Thyroid gland (tissue), 4 donors: ENCODE measurements around the gene ATG14. TPM values are rescaled to one million over a fixed set of nuclear protein-coding genes. Genes with fewer than 3 reads are reported as not detected.
A peak's percentile ranks its signal among the peaks of the same experiment; 100 is the strongest.

ENCODE experiments used
- DNase-seq, 2 donors: peaks; one replicate each; pipeline ENCODE4 v3.0.0-alpha.2; 2019
- H3K27ac ChIP-seq, 3 donors: fragments of 200-600 bp; sonication (generic); 1 replicate in 2 of 3; 2 replicates in 1 of 3; pipeline ENCODE4 v1.5.1; 2016 to 2019; ENCODE audit warnings: mild to moderate bottlenecking in 1 of 3, moderate library complexity in 1 of 3
- H3K27me3 ChIP-seq: fragments of 200-600 bp; sonication (generic); one replicate; pipeline ENCODE4 v1.5.1; 2019
- H3K36me3 ChIP-seq, 2 donors: fragments of 200-600 bp; sonication (generic); one replicate each; pipeline ENCODE4 v1.5.1; 2016 to 2019
- H3K4me1 ChIP-seq, 2 donors: fragments of 200-600 bp; sonication (generic); one replicate each; pipeline ENCODE4 v1.5.1; 2017 to 2019
- H3K4me3 ChIP-seq, 3 donors: fragments of 200-600 bp; sonication (generic); replicated peaks in 1 of 3; 1 replicate in 2 of 3; 2 replicates in 1 of 3; pipeline ENCODE4 v1.5.1; 2016; ENCODE audit warnings: mild to moderate bottlenecking in 1 of 3
- H3K9me3 ChIP-seq: fragments of 200-600 bp; sonication (generic); one replicate; pipeline ENCODE4 v1.5.1; 2017
- POLR2A ChIP-seq, 2 donors: fragments of 450-650 bp; IDR thresholded peaks; one replicate each; pipeline ENCODE4 v1.6.1; 2017; ENCODE audit warnings: antibody characterized with exemption in 2 of 2, mild to moderate bottlenecking in 2 of 2, moderate library complexity in 1 of 2
- WGBS, 2 donors: methylation state at CpG; one replicate each; pipeline ENCODE4 v1.1.5; 2017; 5-methylcytosine and 5-hydroxymethylcytosine counted together
- intact Hi-C: fragments of 100-400 bp; cut with DNase I; formaldehyde crosslinking; loops from one replicate; pipeline ENCODE4 v1.15.1; 2023
- total RNA-seq, 4 donors: library from RNA; depleted of rRNA; stranded (reverse); fragments of >200 nt; gene quantifications; one replicate each; pipeline ENCODE4 v1.2.3, GENCODE V29; 2016
- TF ChIP-seq, protein P1 (sequence below), 6 experiments: fragments of 200-600 bp in 3 of 6; fragments of 450-650 bp in 3 of 6; sonication (generic) in 3 of 6; IDR thresholded peaks; one replicate each; pipeline ENCODE4 v1.5.1; 2016 to 2019; ENCODE audit warnings: antibody characterized with exemption in 6 of 6, mild to moderate bottlenecking in 2 of 6, inconsistent platforms in 1 of 6, moderate library complexity in 1 of 6

Gene ATG14
- total RNA-seq, 4 donors from 2014 or later: 13.3 to 22.2 (median 19.1) TPM

DNA sequence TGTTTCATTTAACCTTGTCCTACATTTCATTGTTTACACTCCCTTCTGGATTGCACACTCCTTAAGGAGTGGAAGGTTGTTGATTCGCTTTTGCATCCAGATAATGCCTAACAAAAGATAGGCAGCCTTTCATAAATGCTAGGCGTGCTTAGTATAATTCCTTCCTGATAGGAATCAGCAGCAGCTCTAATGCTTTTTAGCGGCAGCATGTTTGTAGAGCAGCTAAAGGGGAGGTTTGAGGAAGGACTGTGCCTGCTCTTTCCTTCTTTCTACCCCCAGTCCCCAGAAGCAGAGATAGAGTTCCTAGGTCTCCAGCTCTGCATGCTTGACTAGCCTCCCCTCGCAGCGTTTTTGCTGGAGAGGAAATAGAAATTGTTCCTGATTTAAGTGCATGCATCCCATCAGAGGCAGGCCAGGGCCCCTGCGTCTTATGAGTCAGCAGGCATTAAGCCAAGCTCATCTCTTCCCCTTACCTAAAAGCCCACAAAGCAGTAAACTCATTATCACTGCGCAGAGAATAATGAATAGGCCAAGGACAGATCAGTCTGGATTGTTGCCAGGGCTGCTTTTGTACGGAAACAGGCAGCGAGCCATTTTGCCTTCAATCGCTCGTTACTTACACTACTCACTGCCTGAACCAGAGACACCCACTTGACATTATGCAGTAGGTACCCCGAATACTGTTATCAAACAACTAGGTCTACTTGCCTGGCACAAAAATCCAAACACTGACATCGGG lies 42.8 kb upstream of the ATG14 start:
- Histone ChIP-seq H3K4me3 (no peak overlapping the region), H3K27me3 (no peaks in the 10 kb centered on the region), H3K9me3 (no peaks in the 10 kb centered on the region), H3K27ac (peak overlapping the region in 2 of 3 donors; percentile 30 to 48), H3K4me1 (peaks cover 12 to 41% of the 10 kb centered on the region in 2 donors), H3K36me3 (no peaks in the 10 kb centered on the region)
- DNase-seq: peak; percentile 42 to 46
- TF ChIP-seq, protein P1, sequence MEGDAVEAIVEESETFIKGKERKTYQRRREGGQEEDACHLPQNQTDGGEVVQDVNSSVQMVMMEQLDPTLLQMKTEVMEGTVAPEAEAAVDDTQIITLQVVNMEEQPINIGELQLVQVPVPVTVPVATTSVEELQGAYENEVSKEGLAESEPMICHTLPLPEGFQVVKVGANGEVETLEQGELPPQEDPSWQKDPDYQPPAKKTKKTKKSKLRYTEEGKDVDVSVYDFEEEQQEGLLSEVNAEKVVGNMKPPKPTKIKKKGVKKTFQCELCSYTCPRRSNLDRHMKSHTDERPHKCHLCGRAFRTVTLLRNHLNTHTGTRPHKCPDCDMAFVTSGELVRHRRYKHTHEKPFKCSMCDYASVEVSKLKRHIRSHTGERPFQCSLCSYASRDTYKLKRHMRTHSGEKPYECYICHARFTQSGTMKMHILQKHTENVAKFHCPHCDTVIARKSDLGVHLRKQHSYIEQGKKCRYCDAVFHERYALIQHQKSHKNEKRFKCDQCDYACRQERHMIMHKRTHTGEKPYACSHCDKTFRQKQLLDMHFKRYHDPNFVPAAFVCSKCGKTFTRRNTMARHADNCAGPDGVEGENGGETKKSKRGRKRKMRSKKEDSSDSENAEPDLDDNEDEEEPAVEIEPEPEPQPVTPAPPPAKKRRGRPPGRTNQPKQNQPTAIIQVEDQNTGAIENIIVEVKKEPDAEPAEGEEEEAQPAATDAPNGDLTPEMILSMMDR (IDR thresholded peaks at IDR 0.05): no peak
- TF ChIP-seq POLR2A (IDR thresholded peaks at IDR 0.05): no peak
- intact Hi-C loops: no loop called here
- 15 to 21% methylated on average over 13 of the region's 13 CpGs for WGBS, 2 donors

- no peaks in the 10 kb centered on the region for H3K36me3 ChIP-seq
- WGBS, 2 donors: 59 to 65% methylated on average over 2 of the region's 2 CpGs
- no peaks in the 10 kb centered on the region for H3K27me3 ChIP-seq
- no peaks in the 10 kb centered on the region for H3K9me3 ChIP-seq
- no peak overlapping the region for H3K27ac ChIP-seq
- TF ChIP-seq, protein P1 (IDR thresholded peaks at IDR 0.05): no peak
- TF ChIP-seq POLR2A (IDR thresholded peaks at IDR 0.05): no peak
- no peak for DNase-seq
- intact Hi-C loops: no loop called here
- peaks cover 12 to 54% of the 10 kb centered on the region in 2 donors for H3K4me1 ChIP-seq
- H3K4me3 ChIP-seq: no peak overlapping the region
Measured at GRCh38 chr14:55451950-55452349, 40.3 kb upstream of the ATG14 start.

DNA sequence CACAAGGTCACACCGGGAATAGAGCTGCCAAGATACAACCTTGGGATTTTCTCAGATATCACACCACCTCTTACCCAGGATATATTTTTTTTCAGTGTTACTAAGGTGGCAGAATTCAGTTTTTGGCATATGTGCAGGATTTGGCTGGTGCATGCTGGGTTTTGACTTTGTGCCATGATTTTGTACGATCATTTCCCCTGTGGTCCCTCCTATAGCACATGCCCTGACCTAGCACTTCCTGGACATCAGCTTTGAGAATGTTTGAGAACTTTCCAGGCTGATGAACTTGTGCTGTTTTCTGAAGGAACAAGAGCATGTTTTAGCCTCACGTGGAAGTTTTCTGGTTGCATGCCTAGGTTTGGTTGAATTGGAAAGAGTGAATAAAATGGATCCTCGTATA lies 39.8 kb upstream of the ATG14 start:
- Histone ChIP-seq H3K27me3 (no peaks in the 10 kb centered on the region), H3K4me3 (no peak overlapping the region), H3K36me3 (no peaks in the 10 kb centered on the region), H3K9me3 (no peaks in the 10 kb centered on the region), H3K27ac (peak overlapping the region in 1 of 3 donors; percentile 19), H3K4me1 (peaks cover 12 to 58% of the 10 kb centered on the region in 2 donors)
- TF ChIP-seq POLR2A (IDR thresholded peaks at IDR 0.05): no peak
- TF ChIP-seq, protein P1 (IDR thresholded peaks at IDR 0.05): no peak
- no peak for DNase-seq
- intact Hi-C loops: no loop called here
- 30 to 53% methylated on average over 4 of the region's 4 CpGs for WGBS, 2 donors

- no peaks in the 10 kb centered on the region for H3K36me3 ChIP-seq
- H3K4me3 ChIP-seq: no peak overlapping the region
- no peaks in the 10 kb centered on the region for H3K9me3 ChIP-seq
- no peaks in the 10 kb centered on the region for H3K27me3 ChIP-seq
- no peak for DNase-seq
- intact Hi-C loops: no loop called here
- TF ChIP-seq, protein P1 (IDR thresholded peaks at IDR 0.05): no peak
- no peak for TF ChIP-seq POLR2A (IDR thresholded peaks at IDR 0.05)
- H3K27ac ChIP-seq: no peak overlapping the region
- peaks cover 12 to 58% of the 10 kb centered on the region in 2 donors for H3K4me1 ChIP-seq
Measured at GRCh38 chr14:55450987-55451386, 39.4 kb upstream of the ATG14 start.

DNA sequence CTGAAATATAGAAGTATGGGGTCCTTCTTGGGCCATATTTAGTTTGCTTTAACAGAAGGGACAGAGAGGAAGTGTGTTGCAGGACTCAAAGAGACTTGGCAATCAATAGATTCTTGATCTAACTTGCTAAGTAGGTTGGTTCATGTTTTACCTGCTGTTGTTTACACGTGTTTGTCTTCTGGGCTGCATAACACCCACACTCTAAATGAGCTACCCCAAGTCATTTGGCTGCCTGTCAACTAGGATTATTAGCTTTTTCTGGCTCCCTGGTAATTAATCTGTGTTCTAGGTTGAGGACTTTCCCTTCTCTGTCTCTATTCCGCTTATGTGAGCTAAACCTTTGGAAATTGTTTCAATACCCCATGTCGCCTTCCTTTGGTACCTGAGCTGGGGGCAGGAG lies 38.9 kb upstream of the ATG14 start:
- 79 to 91% methylated on average over 3 of the region's 3 CpGs for WGBS, 2 donors
- no peak overlapping the region for H3K4me3 ChIP-seq
- H3K4me1 ChIP-seq: peaks cover 12 to 62% of the 10 kb centered on the region in 2 donors
- intact Hi-C loops: no loop called here
- no peak overlapping the region for H3K27ac ChIP-seq
- no peaks in the 10 kb centered on the region for H3K9me3 ChIP-seq
- DNase-seq: no peak
- no peaks in the 10 kb centered on the region for H3K27me3 ChIP-seq
- TF ChIP-seq, protein P1 (IDR thresholded peaks at IDR 0.05): no peak
- TF ChIP-seq POLR2A (IDR thresholded peaks at IDR 0.05): no peak
- H3K36me3 ChIP-seq: no peaks in the 10 kb centered on the region
